ENCODE measurements around the gene SPOCK3.
A peak's percentile ranks its signal among the peaks of the same experiment; 100 is the strongest.
"Not testable (repeated sequence)": the region's sequence is repeated elsewhere in the genome, so short reads cannot be mapped to it uniquely, and the experiment has no call there.

SPOCK3 gene

GRCh38 chr4:166956484-166956883 is 277.8 kb downstream of the SPOCK3 start:
- DNase-seq (ENCODE audit: low spot score): no peak

- DNase-seq (ENCODE audit: low spot score): peak; percentile 36
Measured at GRCh38 chr4:166941629-166942028, 292.7 kb downstream of the SPOCK3 start.

GRCh38 chr4:166930464-166930863 is 303.8 kb downstream of the SPOCK3 start:
- no peak for DNase-seq (ENCODE audit: low spot score)

- no peak for DNase-seq (ENCODE audit: low spot score)
Measured at GRCh38 chr4:166924424-166924823, 309.9 kb downstream of the SPOCK3 start.

- DNase-seq (ENCODE audit: low spot score): no peak
Measured at GRCh38 chr4:166913926-166914325, 320.4 kb downstream of the SPOCK3 start.

- no peak for DNase-seq (ENCODE audit: low spot score)
Measured at GRCh38 chr4:166903408-166903807, 330.9 kb downstream of the SPOCK3 start.

GRCh38 chr4:166902941-166903340 is 331.4 kb downstream of the SPOCK3 start:
- DNase-seq (ENCODE audit: low spot score): no peak

- DNase-seq (ENCODE audit: low spot score): no peak
Measured at GRCh38 chr4:166896254-166896653, 338.0 kb downstream of the SPOCK3 start.

- DNase-seq (ENCODE audit: low spot score): no peak
Measured at GRCh38 chr4:166895771-166896170, 338.5 kb downstream of the SPOCK3 start.

- no peak for DNase-seq (ENCODE audit: low spot score)
Measured at GRCh38 chr4:166887457-166887856, 346.8 kb downstream of the SPOCK3 start.

- DNase-seq (ENCODE audit: low spot score): no peak
Measured at GRCh38 chr4:166886718-166887117, 347.6 kb downstream of the SPOCK3 start.

GRCh38 chr4:166882221-166882620 is 352.1 kb downstream of the SPOCK3 start:
- DNase-seq (ENCODE audit: low spot score): no peak

- DNase-seq (ENCODE audit: low spot score): no peak
Measured at GRCh38 chr4:166875821-166876220, 358.5 kb downstream of the SPOCK3 start.

- DNase-seq (ENCODE audit: low spot score): no peak
Measured at GRCh38 chr4:166862032-166862431, 372.3 kb downstream of the SPOCK3 start.

GRCh38 chr4:166850398-166850797 is 383.9 kb downstream of the SPOCK3 start:
- DNase-seq (ENCODE audit: low spot score): not testable (repeated sequence)

GRCh38 chr4:166846939-166847338 is 387.4 kb downstream of the SPOCK3 start:
- no peak for DNase-seq (ENCODE audit: low spot score)

- DNase-seq (ENCODE audit: low spot score): no peak
Measured at GRCh38 chr4:166842795-166843261, 391.5 kb downstream of the SPOCK3 start.

- no peak for DNase-seq (ENCODE audit: low spot score)
Measured at GRCh38 chr4:166839615-166840251, 394.6 kb downstream of the SPOCK3 start.

- DNase-seq (ENCODE audit: low spot score): no peak
Measured at GRCh38 chr4:166838975-166839614, 395.2 kb downstream of the SPOCK3 start.

- no peak for DNase-seq (ENCODE audit: low spot score)
Measured at GRCh38 chr4:166836865-166837264, 397.4 kb downstream of the SPOCK3 start.

- DNase-seq (ENCODE audit: low spot score): no peak
Measured at GRCh38 chr4:166827629-166828028, 406.7 kb downstream of the SPOCK3 start.

GRCh38 chr4:166827167-166827566 is 407.1 kb downstream of the SPOCK3 start:
- DNase-seq (ENCODE audit: low spot score): no peak

- no peak for DNase-seq (ENCODE audit: low spot score)
Measured at GRCh38 chr4:166823848-166824247, 410.4 kb downstream of the SPOCK3 start.

GRCh38 chr4:166823126-166823525 is 411.2 kb downstream of the SPOCK3 start:
- DNase-seq (ENCODE audit: low spot score): no peak
